ENCODE measurements around the gene PDE11A. TPM values are rescaled to one million over a fixed set of nuclear protein-coding genes. Genes with fewer than 3 reads are reported as not detected.
A peak's percentile ranks its signal among the peaks of the same experiment; 100 is the strongest.

Gene PDE11A
- total and polyA plus RNA-seq, 2 experiments from 2014 or later = 0.08 to 0.73 TPM

DNA sequence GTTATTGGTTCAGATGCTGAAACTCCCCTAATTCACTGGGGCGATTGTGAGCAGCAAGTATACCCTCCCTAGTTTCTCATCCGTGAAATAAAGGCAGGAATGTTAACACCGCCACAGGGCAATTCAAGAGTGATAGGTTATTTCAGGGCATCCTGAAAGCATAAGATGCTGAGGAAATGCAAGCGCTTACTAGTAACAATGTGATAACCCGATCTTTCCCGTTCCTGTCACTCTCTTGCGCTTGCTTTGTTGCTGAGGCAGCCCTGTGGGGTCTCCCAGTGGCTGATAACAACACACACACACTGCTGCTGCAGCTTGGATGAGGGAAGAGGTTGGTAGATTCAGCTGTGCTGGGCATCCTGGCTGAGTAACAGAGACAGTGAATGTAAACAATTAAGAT, 420.7 kb downstream of the PDE11A start:
- peaks cover 28% of the 10 kb centered on the region for H3K4me1 Mint-ChIP-seq
- Histone ChIP-seq H3K79me2 (replicated peaks; ENCODE audit: insufficient read depth) (no peaks in the 10 kb centered on the region), H3K27ac (ENCODE audit: low read depth) (no peak overlapping the region), H3K4me1 (ENCODE audit: insufficient read depth) (peaks cover 28% of the 10 kb centered on the region), H2AFZ (0 out of 2 replicates have a peak overlapping the region, but pooled peaks have one; percentile 53), H3F3A (replicated peaks; ENCODE audit: low read depth) (0 out of 2 replicates have a peak, but pooled peaks cover 2% of the 10 kb centered on the region), H3K9me2 (ENCODE audit: insufficient read depth) (no peaks in the 10 kb centered on the region), H3K4me3 (no peak overlapping the region), H3K36me3 (ENCODE audit: insufficient read depth) (no peaks in the 10 kb centered on the region), H4K20me1 (replicated peaks; ENCODE audit: insufficient read depth) (no peaks in the 10 kb centered on the region), H3K4me2 (peak overlapping the region; percentile 5; the same call in 1 of the 2 replicates), H3K27me3 (ENCODE audit: insufficient read depth) (no peaks in the 10 kb centered on the region)
- H3K36me3 Mint-ChIP-seq (ENCODE audit: low read depth) = no peaks in the 10 kb centered on the region
- H3K4me3 Mint-ChIP-seq = no peak overlapping the region
- no peak overlapping the region for H3K27ac Mint-ChIP-seq
- no peaks in the 10 kb centered on the region for H3K9me3 Mint-ChIP-seq
- peaks cover 7% of the 10 kb centered on the region for H3K27me3 Mint-ChIP-seq (ENCODE audit: insufficient read depth, low read depth, poor library complexity)
- TF ChIP-seq, protein P1, sequence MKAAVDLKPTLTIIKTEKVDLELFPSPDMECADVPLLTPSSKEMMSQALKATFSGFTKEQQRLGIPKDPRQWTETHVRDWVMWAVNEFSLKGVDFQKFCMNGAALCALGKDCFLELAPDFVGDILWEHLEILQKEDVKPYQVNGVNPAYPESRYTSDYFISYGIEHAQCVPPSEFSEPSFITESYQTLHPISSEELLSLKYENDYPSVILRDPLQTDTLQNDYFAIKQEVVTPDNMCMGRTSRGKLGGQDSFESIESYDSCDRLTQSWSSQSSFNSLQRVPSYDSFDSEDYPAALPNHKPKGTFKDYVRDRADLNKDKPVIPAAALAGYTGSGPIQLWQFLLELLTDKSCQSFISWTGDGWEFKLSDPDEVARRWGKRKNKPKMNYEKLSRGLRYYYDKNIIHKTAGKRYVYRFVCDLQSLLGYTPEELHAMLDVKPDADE (IDR thresholded peaks at IDR 0.05) = no peak
- TF ChIP-seq ZNF114 (CRISPR knock-in tag; IDR thresholded peaks at IDR 0.05) (no peak), JUNB (IDR thresholded peaks at IDR 0.05; ENCODE audit: unreplicated experiment) (no peak), POLR2AphosphoS5 (IDR thresholded peaks at IDR 0.05; ENCODE audit: low read depth) (no peak), EZH2 (IDR thresholded peaks at IDR 0.05; ENCODE audit: low read depth, unreplicated experiment) (no peak), ZNF331 (CRISPR knock-in tag; IDR thresholded peaks at IDR 0.05; ENCODE audit: low read depth) (no peak)
- TF ChIP-seq, protein P2, sequence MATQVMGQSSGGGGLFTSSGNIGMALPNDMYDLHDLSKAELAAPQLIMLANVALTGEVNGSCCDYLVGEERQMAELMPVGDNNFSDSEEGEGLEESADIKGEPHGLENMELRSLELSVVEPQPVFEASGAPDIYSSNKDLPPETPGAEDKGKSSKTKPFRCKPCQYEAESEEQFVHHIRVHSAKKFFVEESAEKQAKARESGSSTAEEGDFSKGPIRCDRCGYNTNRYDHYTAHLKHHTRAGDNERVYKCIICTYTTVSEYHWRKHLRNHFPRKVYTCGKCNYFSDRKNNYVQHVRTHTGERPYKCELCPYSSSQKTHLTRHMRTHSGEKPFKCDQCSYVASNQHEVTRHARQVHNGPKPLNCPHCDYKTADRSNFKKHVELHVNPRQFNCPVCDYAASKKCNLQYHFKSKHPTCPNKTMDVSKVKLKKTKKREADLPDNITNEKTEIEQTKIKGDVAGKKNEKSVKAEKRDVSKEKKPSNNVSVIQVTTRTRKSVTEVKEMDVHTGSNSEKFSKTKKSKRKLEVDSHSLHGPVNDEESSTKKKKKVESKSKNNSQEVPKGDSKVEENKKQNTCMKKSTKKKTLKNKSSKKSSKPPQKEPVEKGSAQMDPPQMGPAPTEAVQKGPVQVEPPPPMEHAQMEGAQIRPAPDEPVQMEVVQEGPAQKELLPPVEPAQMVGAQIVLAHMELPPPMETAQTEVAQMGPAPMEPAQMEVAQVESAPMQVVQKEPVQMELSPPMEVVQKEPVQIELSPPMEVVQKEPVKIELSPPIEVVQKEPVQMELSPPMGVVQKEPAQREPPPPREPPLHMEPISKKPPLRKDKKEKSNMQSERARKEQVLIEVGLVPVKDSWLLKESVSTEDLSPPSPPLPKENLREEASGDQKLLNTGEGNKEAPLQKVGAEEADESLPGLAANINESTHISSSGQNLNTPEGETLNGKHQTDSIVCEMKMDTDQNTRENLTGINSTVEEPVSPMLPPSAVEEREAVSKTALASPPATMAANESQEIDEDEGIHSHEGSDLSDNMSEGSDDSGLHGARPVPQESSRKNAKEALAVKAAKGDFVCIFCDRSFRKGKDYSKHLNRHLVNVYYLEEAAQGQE (IDR thresholded peaks at IDR 0.05; ENCODE audit: unreplicated experiment) = no peak
- TF ChIP-seq, protein P3, sequence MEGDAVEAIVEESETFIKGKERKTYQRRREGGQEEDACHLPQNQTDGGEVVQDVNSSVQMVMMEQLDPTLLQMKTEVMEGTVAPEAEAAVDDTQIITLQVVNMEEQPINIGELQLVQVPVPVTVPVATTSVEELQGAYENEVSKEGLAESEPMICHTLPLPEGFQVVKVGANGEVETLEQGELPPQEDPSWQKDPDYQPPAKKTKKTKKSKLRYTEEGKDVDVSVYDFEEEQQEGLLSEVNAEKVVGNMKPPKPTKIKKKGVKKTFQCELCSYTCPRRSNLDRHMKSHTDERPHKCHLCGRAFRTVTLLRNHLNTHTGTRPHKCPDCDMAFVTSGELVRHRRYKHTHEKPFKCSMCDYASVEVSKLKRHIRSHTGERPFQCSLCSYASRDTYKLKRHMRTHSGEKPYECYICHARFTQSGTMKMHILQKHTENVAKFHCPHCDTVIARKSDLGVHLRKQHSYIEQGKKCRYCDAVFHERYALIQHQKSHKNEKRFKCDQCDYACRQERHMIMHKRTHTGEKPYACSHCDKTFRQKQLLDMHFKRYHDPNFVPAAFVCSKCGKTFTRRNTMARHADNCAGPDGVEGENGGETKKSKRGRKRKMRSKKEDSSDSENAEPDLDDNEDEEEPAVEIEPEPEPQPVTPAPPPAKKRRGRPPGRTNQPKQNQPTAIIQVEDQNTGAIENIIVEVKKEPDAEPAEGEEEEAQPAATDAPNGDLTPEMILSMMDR (conservative IDR thresholded peaks at IDR 0.05; ENCODE audit: low read depth in 2 of 2) = 0 out of 4 replicates have a peak, but pooled peaks of 1 of the 2 experiments have one; percentile 22
- TF ChIP-seq, protein P4, sequence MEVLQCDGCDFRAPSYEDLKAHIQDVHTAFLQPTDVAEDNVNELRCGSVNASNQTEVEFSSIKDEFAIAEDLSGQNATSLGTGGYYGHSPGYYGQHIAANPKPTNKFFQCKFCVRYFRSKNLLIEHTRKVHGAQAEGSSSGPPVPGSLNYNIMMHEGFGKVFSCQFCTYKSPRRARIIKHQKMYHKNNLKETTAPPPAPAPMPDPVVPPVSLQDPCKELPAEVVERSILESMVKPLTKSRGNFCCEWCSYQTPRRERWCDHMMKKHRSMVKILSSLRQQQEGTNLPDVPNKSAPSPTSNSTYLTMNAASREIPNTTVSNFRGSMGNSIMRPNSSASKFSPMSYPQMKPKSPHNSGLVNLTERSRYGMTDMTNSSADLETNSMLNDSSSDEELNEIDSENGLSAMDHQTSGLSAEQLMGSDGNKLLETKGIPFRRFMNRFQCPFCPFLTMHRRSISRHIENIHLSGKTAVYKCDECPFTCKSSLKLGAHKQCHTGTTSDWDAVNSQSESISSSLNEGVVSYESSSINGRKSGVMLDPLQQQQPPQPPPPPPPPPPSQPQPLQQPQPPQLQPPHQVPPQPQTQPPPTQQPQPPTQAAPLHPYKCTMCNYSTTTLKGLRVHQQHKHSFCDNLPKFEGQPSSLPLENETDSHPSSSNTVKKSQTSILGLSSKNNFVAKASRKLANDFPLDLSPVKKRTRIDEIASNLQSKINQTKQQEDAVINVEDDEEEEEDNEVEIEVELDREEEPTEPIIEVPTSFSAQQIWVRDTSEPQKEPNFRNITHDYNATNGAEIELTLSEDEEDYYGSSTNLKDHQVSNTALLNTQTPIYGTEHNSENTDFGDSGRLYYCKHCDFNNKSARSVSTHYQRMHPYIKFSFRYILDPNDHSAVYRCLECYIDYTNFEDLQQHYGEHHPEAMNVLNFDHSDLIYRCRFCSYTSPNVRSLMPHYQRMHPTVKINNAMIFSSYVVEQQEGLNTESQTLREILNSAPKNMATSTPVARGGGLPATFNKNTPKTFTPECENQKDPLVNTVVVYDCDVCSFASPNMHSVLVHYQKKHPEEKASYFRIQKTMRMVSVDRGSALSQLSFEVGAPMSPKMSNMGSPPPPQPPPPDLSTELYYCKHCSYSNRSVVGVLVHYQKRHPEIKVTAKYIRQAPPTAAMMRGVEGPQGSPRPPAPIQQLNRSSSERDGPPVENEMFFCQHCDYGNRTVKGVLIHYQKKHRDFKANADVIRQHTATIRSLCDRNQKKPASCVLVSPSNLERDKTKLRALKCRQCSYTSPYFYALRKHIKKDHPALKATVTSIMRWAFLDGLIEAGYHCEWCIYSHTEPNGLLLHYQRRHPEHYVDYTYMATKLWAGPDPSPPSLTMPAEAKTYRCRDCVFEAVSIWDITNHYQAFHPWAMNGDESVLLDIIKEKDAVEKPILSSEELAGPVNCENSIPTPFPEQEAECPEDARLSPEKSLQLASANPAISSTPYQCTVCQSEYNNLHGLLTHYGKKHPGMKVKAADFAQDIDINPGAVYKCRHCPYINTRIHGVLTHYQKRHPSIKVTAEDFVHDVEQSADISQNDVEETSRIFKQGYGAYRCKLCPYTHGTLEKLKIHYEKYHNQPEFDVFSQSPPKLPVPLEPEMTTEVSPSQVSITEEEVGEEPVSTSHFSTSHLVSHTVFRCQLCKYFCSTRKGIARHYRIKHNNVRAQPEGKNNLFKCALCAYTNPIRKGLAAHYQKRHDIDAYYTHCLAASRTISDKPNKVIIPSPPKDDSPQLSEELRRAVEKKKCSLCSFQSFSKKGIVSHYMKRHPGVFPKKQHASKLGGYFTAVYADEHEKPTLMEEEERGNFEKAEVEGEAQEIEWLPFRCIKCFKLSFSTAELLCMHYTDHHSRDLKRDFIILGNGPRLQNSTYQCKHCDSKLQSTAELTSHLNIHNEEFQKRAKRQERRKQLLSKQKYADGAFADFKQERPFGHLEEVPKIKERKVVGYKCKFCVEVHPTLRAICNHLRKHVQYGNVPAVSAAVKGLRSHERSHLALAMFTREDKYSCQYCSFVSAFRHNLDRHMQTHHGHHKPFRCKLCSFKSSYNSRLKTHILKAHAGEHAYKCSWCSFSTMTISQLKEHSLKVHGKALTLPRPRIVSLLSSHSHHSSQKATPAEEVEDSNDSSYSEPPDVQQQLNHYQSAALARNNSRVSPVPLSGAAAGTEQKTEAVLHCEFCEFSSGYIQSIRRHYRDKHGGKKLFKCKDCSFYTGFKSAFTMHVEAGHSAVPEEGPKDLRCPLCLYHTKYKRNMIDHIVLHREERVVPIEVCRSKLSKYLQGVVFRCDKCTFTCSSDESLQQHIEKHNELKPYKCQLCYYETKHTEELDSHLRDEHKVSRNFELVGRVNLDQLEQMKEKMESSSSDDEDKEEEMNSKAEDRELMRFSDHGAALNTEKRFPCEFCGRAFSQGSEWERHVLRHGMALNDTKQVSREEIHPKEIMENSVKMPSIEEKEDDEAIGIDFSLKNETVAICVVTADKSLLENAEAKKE (CRISPR knock-in tag; IDR thresholded peaks at IDR 0.05) = no peak
- DNase-seq (ENCODE audit: low spot score) (peak; percentile 69), ATAC-seq (peak; percentile 91)
